Stomach (tissue), 4 donors: ENCODE data around the gene SERBP1.

Experiments
- CTCF ChIP-seq, 7 experiments: fragments of 450-650 bp in 4 of 7; fragments of 200-600 bp in 3 of 7; sonication (generic) in 3 of 7; IDR thresholded peaks; one replicate each; pipeline ENCODE4 v1.5.1; 2016 to 2019; ENCODE audit warnings: antibody characterized with exemption in 7 of 7, control low read depth in 2 of 7, mild to moderate bottlenecking in 1 of 7
- POLR2A ChIP-seq, 4 donors: fragments of 450-650 bp; IDR thresholded peaks; one replicate each; pipeline ENCODE4 v1.6.1; 2016; ENCODE audit warnings: antibody characterized with exemption in 4 of 4, control low read depth in 2 of 4, mild to moderate bottlenecking in 1 of 4, moderate library complexity in 1 of 4
- POLR2AphosphoS5 ChIP-seq, 3 donors: sonication (generic); formaldehyde crosslinking; IDR thresholded peaks; one replicate each; pipeline ENCODE4 v1.6.1; 2016; ENCODE audit warnings: antibody characterized with exemption in 3 of 3

- TF ChIP-seq POLR2AphosphoS5 (IDR thresholded peaks at IDR 0.05) (no peak), CTCF (IDR thresholded peaks at IDR 0.05) (no peak), POLR2A (IDR thresholded peaks at IDR 0.05) (no peak)
These were observed 21.2 kb upstream of the SERBP1 start for GRCh38 chr1:67451356-67451755.
